Transverse colon (tissue), 4 donors: ENCODE measurements around the gene CRTC1.

Experiments
- CTCF ChIP-seq, 5 experiments: fragments of 200-600 bp in 3 of 5; fragments of 450-650 bp in 2 of 5; sonication (generic) in 3 of 5; IDR thresholded peaks; 1 replicate in 2 of 5; 2 replicates in 3 of 5; pipeline ENCODE4 v1.5.1; 2016 to 2017; ENCODE audit warnings: antibody characterized with exemption in 5 of 5, inconsistent platforms in 3 of 5, mild to moderate bottlenecking in 2 of 5, moderate library complexity in 1 of 5
- POLR2A ChIP-seq: fragments of 450-650 bp; IDR thresholded peaks from one replicate; pipeline ENCODE4 v1.6.1; 2016; ENCODE audit warnings: antibody characterized with exemption, mild to moderate bottlenecking, moderate library complexity
- POLR2AphosphoS5 ChIP-seq, 3 donors: sonication (generic); formaldehyde crosslinking; IDR thresholded peaks; one replicate each; pipeline ENCODE4 v1.6.1; 2016; ENCODE audit warnings: antibody characterized with exemption in 3 of 3

GRCh38 chr19:18768046-18768771 is 84.7 kb downstream of the CRTC1 start:
- TF ChIP-seq CTCF (IDR thresholded peaks at IDR 0.05) (no peak), POLR2A (no peak), POLR2AphosphoS5 (IDR thresholded peaks at IDR 0.05) (no peak)
